NCI-H510A treated with DMSO at 0.1 percent for 48 hours (cell line): ENCODE data around the gene TAS2R60.
"Not testable (repeated sequence)": the region's sequence is repeated elsewhere in the genome, so short reads cannot be mapped to it uniquely, and the experiment has no call there.

Experiments
- DNase-seq: peaks from one replicate; lab custom pipeline; 2025; lab: John Stamatoyannopoulos, UW

Gene TAS2R60

GRCh38 chr7:143479055-143479766, 36.0 kb downstream of the TAS2R60 start:
- no peak for DNase-seq

- DNase-seq: no peak
Observed at GRCh38 chr7:143480501-143480900, 37.2 kb downstream of the TAS2R60 start.

- DNase-seq: no peak
Observed at GRCh38 chr7:143484119-143484518, 40.9 kb downstream of the TAS2R60 start.

- DNase-seq: no peak
Observed at GRCh38 chr7:143485094-143485493, 41.8 kb downstream of the TAS2R60 start.

GRCh38 chr7:143485500-143485899, 42.2 kb downstream of the TAS2R60 start:
- no peak for DNase-seq

- DNase-seq: not testable (repeated sequence)
Observed at GRCh38 chr7:143486266-143486665, 43.0 kb downstream of the TAS2R60 start.

GRCh38 chr7:143487061-143487460, 43.8 kb downstream of the TAS2R60 start:
- no peak for DNase-seq

- DNase-seq: no peak
Observed at GRCh38 chr7:143487566-143487965, 44.3 kb downstream of the TAS2R60 start.

- no peak for DNase-seq
Observed at GRCh38 chr7:143490717-143491306, 47.6 kb downstream of the TAS2R60 start.

GRCh38 chr7:143492043-143492471, 48.8 kb downstream of the TAS2R60 start:
- no peak for DNase-seq

- no peak for DNase-seq
Observed at GRCh38 chr7:143492799-143493739, 49.8 kb downstream of the TAS2R60 start.

GRCh38 chr7:143493751-143494150, 50.5 kb downstream of the TAS2R60 start:
- no peak for DNase-seq
